K562 (cell line): ENCODE measurements around the gene LTA4H. TPM values are rescaled to one million over a fixed set of nuclear protein-coding genes. Genes with fewer than 3 reads are reported as not detected.

Experiments used
- ATAC-seq: fragments of 200-7000 bp; cut with Tn5 transposase; 3 replicates; pipeline ENCODE4 v1.9.1; 2020; ENCODE audit warnings: moderate library complexity
- BruUV-seq: library from RNA; stranded (reverse); fragments of 400-500 nt; replicated peaks from 2 replicates; lab custom pipeline; 2021; lab: Mats Ljungman, UMichigan
- CTCF ChIA-PET: fragments of 300-600 bp; formaldehyde crosslinking; extraction: SDS; loops from one replicate; lab custom pipeline; 2021; ENCODE audit warnings: low intra/inter-chr PET ratio; lab: Yijun Ruan, JAX
- POLR2A ChIA-PET: fragments of 300-600, 350-650 bp; sonication (Branson Sonifier 250); formaldehyde crosslinking; extraction: SDS; loops from one replicate; lab custom pipeline; 2021; ENCODE audit warnings: antibody characterized with exemption, inconsistent platforms; lab: Yijun Ruan, JAX
- DNase-seq, 4 experiments: peaks; one replicate each; pipeline versions ENCODE4 v3.0.0 to v3.0.0-alpha.2; 2011 to 2018; ENCODE audit warnings: low spot score in 3 of 4, mixed read lengths in 3 of 4; ENCODE audit errors: extremely low read depth in 1 of 4
- FAIRE-seq: peaks from 2 replicates; lab custom pipeline; 2011; peaks lifted over from hg19 to GRCh38; lab: Jason Lieb, UNC
- H2AFZ ChIP-seq: 2 replicates; pipeline ENCODE4 v1.6.0; 2011; ENCODE audit warnings: low read depth, low read length, control low read depth, inconsistent platforms
- H3K27ac ChIP-seq: fragments of 200-600 bp; 3 replicates; pipeline ENCODE4 v1.8.0; 2011; ENCODE audit warnings: low read depth, mild to moderate bottlenecking, control low read depth, inconsistent platforms, low read length, moderate library complexity, mixed read lengths; ENCODE audit errors: extremely low read depth
- H3K27me3 ChIP-seq, 2 experiments: fragments of 300-600 bp in 1 of 2; 2 replicates in 1 of 2; 3 replicates in 1 of 2; pipeline versions ENCODE4 v1.6.0 to v1.8.0; 2011; ENCODE audit warnings: inconsistent platforms in 2 of 2, low read length in 2 of 2, mild to moderate bottlenecking in 1 of 2, mixed read lengths in 1 of 2, moderate library complexity in 1 of 2; ENCODE audit not compliant: control insufficient read depth in 2 of 2, insufficient read depth in 2 of 2
- H3K36me3 ChIP-seq: fragments of 300-600 bp; 3 replicates; pipeline ENCODE4 v1.8.0; 2011; ENCODE audit warnings: mild to moderate bottlenecking, low read length, inconsistent platforms; ENCODE audit not compliant: control insufficient read depth, insufficient read depth
- H3K4me1 ChIP-seq, 2 experiments: fragments of 200-600 bp in 1 of 2; replicated peaks in 1 of 2; 2 replicates in 1 of 2; 3 replicates in 1 of 2; pipeline versions ENCODE4 v1.5.1 to v1.8.0; 2011; ENCODE audit warnings: inconsistent platforms in 2 of 2, low read length in 2 of 2, mild to moderate bottlenecking in 1 of 2, mixed read lengths in 1 of 2, moderate library complexity in 1 of 2; ENCODE audit not compliant: control insufficient read depth in 2 of 2, insufficient read depth in 2 of 2
- H3K4me2 ChIP-seq: 2 replicates; pipeline ENCODE4 v1.6.1; 2011; ENCODE audit warnings: low read length, control low read depth, inconsistent platforms, mixed read lengths; ENCODE audit not compliant: insufficient read depth
- H3K4me3 ChIP-seq: fragments of 200-600 bp; sonication (generic), shearing (Covaris generic); 2 replicates; pipeline ENCODE4 v1.5.1; 2016; ENCODE audit warnings: control low read depth, inconsistent platforms
- H3K79me2 ChIP-seq: fragments of 200-600 bp; 3 replicates; pipeline ENCODE4 v1.8.0; 2011; ENCODE audit warnings: low read length, inconsistent platforms; ENCODE audit not compliant: control insufficient read depth, insufficient read depth
- H3K9ac ChIP-seq, 2 experiments: 2 replicates each; pipeline versions ENCODE4 v1.6.0 to v1.6.1; 2011; ENCODE audit warnings: low read depth in 2 of 2, low read length in 2 of 2, control low read depth in 1 of 2, inconsistent platforms in 1 of 2, mild to moderate bottlenecking in 1 of 2, mixed read lengths in 1 of 2; ENCODE audit not compliant: insufficient read depth in 1 of 2
- H3K9me1 ChIP-seq: one replicate; pipeline ENCODE4 v1.6.0; 2011; ENCODE audit warnings: inconsistent platforms, mild to moderate bottlenecking, low read length, moderate library complexity; ENCODE audit not compliant: control insufficient read depth, insufficient read depth
- H3K9me3 ChIP-seq: replicated peaks from 2 replicates; pipeline ENCODE4 v1.5.1; 2011; ENCODE audit warnings: low read depth, low read length, inconsistent platforms; ENCODE audit not compliant: control insufficient read depth, insufficient read depth
- H4K20me1 ChIP-seq: replicated peaks from 2 replicates; pipeline ENCODE4 v1.6.1; 2011; ENCODE audit warnings: low read length, inconsistent platforms, mixed read lengths; ENCODE audit not compliant: control insufficient read depth, insufficient read depth
- ARID1B ChIP-seq: fragments of 450-650 bp; IDR thresholded peaks from 2 replicates; pipeline ENCODE4 v1.6.1; 2016; ENCODE audit warnings: antibody characterized with exemption, mild to moderate bottlenecking, inconsistent platforms
- ATF1 ChIP-seq, 2 experiments: fragments of 450-650 bp in 1 of 2; IDR thresholded peaks; 2 replicates each; pipeline ENCODE4 v1.6.1; 2016; ENCODE audit warnings: missing compliant biosample characterization in 1 of 2, missing genetic modification characterization in 1 of 2
- ATF4 ChIP-seq: fragments of 450-650 bp; formaldehyde crosslinking; IDR thresholded peaks from 2 replicates; pipeline ENCODE4 v1.4.0; 2022; ENCODE audit warnings: mild to moderate bottlenecking, moderate library complexity
- CBX2 ChIP-seq: fragments of 200-600 bp; sonication (generic); IDR thresholded peaks from one replicate; pipeline ENCODE4 v1.6.1; 2012; ENCODE audit warnings: mild to moderate bottlenecking, low read length, inconsistent platforms; ENCODE audit not compliant: insufficient read depth, poor library complexity, severe bottlenecking
- ELF4 ChIP-seq: fragments of 450-650 bp; formaldehyde crosslinking; IDR thresholded peaks from 2 replicates; pipeline ENCODE4 v1.4.0; 2022; ENCODE audit warnings: missing genetic modification characterization
- JUN ChIP-seq, 2 experiments: sonication (generic) in 1 of 2; formaldehyde crosslinking in 1 of 2; IDR thresholded peaks; 2 replicates each; pipeline versions ENCODE4 v1.6.1 to v1.8.0; 2012 to 2022; ENCODE audit warnings: borderline replicate concordance in 2 of 2, mild to moderate bottlenecking in 2 of 2, improper control_type of control experiment in 1 of 2, low read depth in 1 of 2, low read length in 1 of 2, missing genetic modification reagents in 1 of 2
- KLF16 ChIP-seq: IDR thresholded peaks from 2 replicates; pipeline ENCODE4 v1.6.1; 2016; ENCODE audit warnings: antibody characterized with exemption
- MCM3 ChIP-seq: fragments of 450-650 bp; IDR thresholded peaks from 2 replicates; pipeline ENCODE4 v1.6.1; 2016
- PML ChIP-seq: IDR thresholded peaks from 2 replicates; pipeline ENCODE4 v1.6.1; 2012; ENCODE audit warnings: low read length, inconsistent platforms
- RCOR1 ChIP-seq, 2 experiments: IDR thresholded peaks; 2 replicates each; pipeline ENCODE4 v1.6.1; 2012; ENCODE audit warnings: low read depth in 2 of 2, low read length in 2 of 2, borderline replicate concordance in 1 of 2, improper control_type of control experiment in 1 of 2
- SAP30 ChIP-seq: fragments of 200-600 bp; sonication (generic); IDR thresholded peaks from 2 replicates; pipeline ENCODE4 v1.6.1; 2012; ENCODE audit warnings: borderline replicate concordance, low read depth, mild to moderate bottlenecking, moderate library complexity, low read length, control low read depth, inconsistent platforms; ENCODE audit not compliant: insufficient read depth, poor library complexity, severe bottlenecking
- TCF3 ChIP-seq: sonication (generic); formaldehyde crosslinking; IDR thresholded peaks from 2 replicates; pipeline ENCODE4 v1.4.0; 2020; ENCODE audit warnings: mild to moderate bottlenecking, missing genetic modification reagents
- ZBTB5 ChIP-seq: fragments of 450-650 bp; IDR thresholded peaks from 2 replicates; pipeline ENCODE4 v1.6.1; 2017; ENCODE audit warnings: antibody characterized with exemption
- ZNF140 ChIP-seq: fragments of 250-450 bp; sonication (Bioruptor Pico); IDR thresholded peaks from 2 replicates; pipeline ENCODE4 v1.8.0; 2021; ENCODE audit warnings: moderate library complexity, mild to moderate bottlenecking, inconsistent platforms
- ZNF239 ChIP-seq: fragments of 250-450 bp; sonication (Bioruptor Pico); IDR thresholded peaks from 2 replicates; pipeline ENCODE4 v1.4.0; 2020; ENCODE audit warnings: mild to moderate bottlenecking
- ZNF274 ChIP-seq: IDR thresholded peaks from 2 replicates; pipeline ENCODE4 v1.6.1; 2011; ENCODE audit warnings: low read depth, mild to moderate bottlenecking, low read length, moderate library complexity, borderline replicate concordance
- WGBS: fragments of 100-300 bp; shearing (Covaris generic); methylation state at CpG from one replicate; pipeline ENCODE4 v1.1.6; 2016; ENCODE audit warnings: low coverage, mixed read lengths; ENCODE audit not compliant: insufficient coverage; ENCODE audit errors: missing lambda C conversion rate; 5-methylcytosine and 5-hydroxymethylcytosine counted together
- in situ Hi-C: fragments of 300-500 bp; cut with MboI; formaldehyde crosslinking; loops from 4 replicates; pipeline ENCODE4 v1.15.0; 2018; ENCODE audit warnings: inconsistent platforms, mixed read lengths
- intact Hi-C: fragments of 100-400 bp; cut with micrococcal nuclease; formaldehyde crosslinking; loops from 2 replicates; pipeline ENCODE4 v1.14.2; 2022
- polyA plus RNA-seq, 8 experiments: library from polyadenylated mRNA; depleted of rRNA in 4 of 8; stranded (reverse) in 5 of 8; unstranded in 3 of 8; fragments of >200 nt; fragmentation: Nextera tagmentation in 2 of 8; fragmentation: Illumina TruSeq in 1 of 8; extraction: Ambion mirVana in 2 of 8; extraction: Trizol in 1 of 8; gene quantifications; 2 replicates each; pipeline versions ENCODE4 v1.2.1 to v1.2.3, GENCODE V29; 2011 to 2014; ENCODE audit warnings: inconsistent platforms in 1 of 8, missing spikeins in 1 of 8
- total RNA-seq, 7 experiments: library from RNA; depleted of rRNA in 6 of 7; stranded (reverse); fragments of >200 nt in 6 of 7; fragmentation: Illumina TruSeq in 2 of 7; extraction: Trizol in 2 of 7; gene quantifications; 2 replicates each; pipeline versions ENCODE4 v1.2.1 to v1.2.3, GENCODE V29; 2011 to 2021; ENCODE audit warnings: low replicate concordance in 1 of 7
- TF ChIP-seq, protein P1 (sequence below): fragments of 250-450 bp; sonication (Bioruptor Pico); IDR thresholded peaks from 2 replicates; pipeline ENCODE4 v1.5.1; 2021; ENCODE audit warnings: mild to moderate bottlenecking

The LTA4H gene
- total and polyA plus RNA-seq, 9 of the 15 experiments (the other 6 are each of a cell fraction or from before 2014, with no cell fraction given) = 25.2 to 58.1 (median 40.5) TPM

DNA sequence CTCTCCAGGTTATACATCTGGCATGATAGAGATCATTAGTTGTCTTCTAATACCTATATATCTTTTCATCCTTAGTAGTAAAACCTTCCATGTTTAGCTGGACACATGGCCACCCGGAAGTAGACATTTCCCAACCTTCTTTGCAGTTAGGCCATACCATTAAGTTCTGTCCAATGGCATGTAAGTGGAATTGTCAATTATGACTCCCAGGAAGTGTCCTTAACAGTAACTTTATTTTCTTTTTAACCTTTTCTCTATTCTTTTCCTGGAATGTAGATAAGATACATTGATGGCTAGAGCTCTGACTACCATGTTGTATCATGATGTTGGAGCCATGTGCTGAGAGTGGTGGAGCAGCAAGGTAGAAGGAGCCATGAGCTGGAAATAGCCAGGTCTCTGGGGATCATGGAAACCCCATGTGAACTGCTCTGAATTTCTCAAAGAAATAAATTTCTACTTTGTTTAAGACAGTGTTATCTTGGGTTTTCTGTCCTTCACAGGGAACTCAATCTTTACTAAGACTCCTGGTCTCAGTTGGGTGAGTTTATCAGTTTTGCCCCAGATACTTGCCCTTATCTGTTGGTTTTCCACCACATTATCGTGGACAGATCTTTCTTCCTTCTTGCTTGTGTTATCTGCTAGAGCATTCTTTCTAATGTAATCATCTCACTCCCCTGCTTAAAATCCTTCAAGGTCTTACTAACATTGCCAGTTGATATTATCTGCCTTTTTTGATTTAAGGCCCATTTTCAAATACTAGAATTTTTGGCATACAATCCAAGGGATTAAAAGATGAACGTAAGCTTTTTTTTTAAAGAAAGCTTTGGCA is 5.1 kb upstream of the LTA4H start:
- Histone ChIP-seq H3K4me1 (peaks cover 0 to 14% of the 10 kb centered on the region in 2 experiments; a peak in 3 of 5 replicates), H3K4me3 (no peak overlapping the region), H4K20me1 (no peaks in the 10 kb centered on the region), H2AFZ (peak overlapping the region; percentile 66), H3K9me3 (no peaks in the 10 kb centered on the region), H3K9ac (no peak overlapping the region), H3K36me3 (no peaks in the 10 kb centered on the region; the same call in 2 of the 3 replicates), H3K27ac (peak overlapping the region; percentile 23; the same call in 1 of the 3 replicates), H3K27me3 (no peaks in the 10 kb centered on the region), H3K79me2 (no peaks in the 10 kb centered on the region), H3K9me1 (no peaks in the 10 kb centered on the region), H3K4me2 (no peak overlapping the region; the same call in 1 of the 2 replicates)
- DNase-seq (peak in 1 of 4 experiments; percentile 24), FAIRE-seq (no peak), ATAC-seq (no peak)
- in situ Hi-C loops = no loop called here
- intact Hi-C loops = no loop called here
- POLR2A ChIA-PET = no interaction called here
- WGBS = 13% methylated on average over 3 of the region's 3 CpGs
- BruUV-seq = no TSS peak
- CTCF ChIA-PET = no interaction called here
- TF ChIP-seq ZNF274 (no peak), KLF16 (peak; percentile 69), MCM3 (no peak), JUN (IDR thresholded peaks at IDR 0.05; ENCODE audit: borderline replicate concordance, low read depth, low read length) (no peak), JUN (CRISPR knock-in tag; IDR thresholded peaks at IDR 0.05; ENCODE audit: borderline replicate concordance) (no peak), TCF3 (CRISPR knock-in tag) (peak; percentile 27; the same call in 1 of the 2 replicates), ZBTB5 (no peak), ARID1B (peak; percentile 80), ATF4 (CRISPR knock-in tag) (peak; percentile 61; the same call in 1 of the 2 replicates), RCOR1 (IDR thresholded peaks at IDR 0.05; ENCODE audit: borderline replicate concordance in 1 of 2, low read depth in 2 of 2, low read length in 2 of 2) (peak in 1 of 2 experiments; percentile 79; a peak in 2 of 4 replicates), ZNF239 (peak; percentile 36), ZNF140 (no peak), PML (peak; percentile 28; the same call in 1 of the 2 replicates), ELF4 (0 out of 2 replicates have a peak, but pooled peaks have one; percentile 27), ATF1 (CRISPR knock-in tag; IDR thresholded peaks at IDR 0.05) (no peak), ATF1 (tag; IDR thresholded peaks at IDR 0.05) (no peak), CBX2 (no peak), SAP30 (no peak)
- TF ChIP-seq, protein P1, sequence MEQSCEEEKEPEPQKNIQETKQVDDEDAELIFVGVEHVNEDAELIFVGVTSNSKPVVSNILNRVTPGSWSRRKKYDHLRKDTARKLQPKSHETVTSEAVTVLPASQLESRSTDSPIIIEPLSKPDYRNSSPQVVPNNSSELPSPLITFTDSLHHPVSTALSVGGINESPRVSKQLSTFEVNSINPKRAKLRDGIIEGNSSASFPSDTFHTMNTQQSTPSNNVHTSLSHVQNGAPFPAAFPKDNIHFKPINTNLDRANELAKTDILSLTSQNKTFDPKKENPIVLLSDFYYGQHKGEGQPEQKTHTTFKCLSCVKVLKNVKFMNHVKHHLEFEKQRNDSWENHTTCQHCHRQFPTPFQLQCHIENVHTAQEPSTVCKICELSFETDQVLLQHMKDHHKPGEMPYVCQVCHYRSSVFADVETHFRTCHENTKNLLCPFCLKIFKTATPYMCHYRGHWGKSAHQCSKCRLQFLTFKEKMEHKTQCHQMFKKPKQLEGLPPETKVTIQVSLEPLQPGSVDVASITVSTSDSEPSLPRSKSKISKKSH = no peak
